ENCODE results near the gene PLXNA4.

Gene PLXNA4

DNA sequence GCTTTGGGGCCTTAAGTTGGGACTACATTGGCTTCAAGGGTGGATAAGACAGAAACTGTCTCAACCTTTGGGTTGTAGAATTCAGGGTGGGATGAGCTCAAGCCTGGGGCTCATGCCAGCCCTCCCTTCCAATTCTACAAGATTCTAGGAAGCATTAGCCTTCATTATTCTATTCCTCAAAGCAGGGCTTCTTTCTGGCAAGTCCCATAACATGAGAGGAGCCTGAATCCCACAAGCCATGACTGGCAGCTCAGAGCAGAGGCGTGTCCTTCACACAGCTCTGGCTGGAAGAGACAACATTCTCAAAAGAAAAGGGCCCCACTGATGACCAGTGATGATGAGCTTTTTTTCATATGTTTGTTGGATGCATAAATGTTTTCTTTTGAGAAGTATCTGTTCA is 187.6 kb downstream of the PLXNA4 start:
- Histone ChIP-seq H3K27me3 (ENCODE audit: insufficient read depth, low read length) (no peaks in the 10 kb centered on the region), H3K4me3 (ENCODE audit: low read depth, low read length) (no peak overlapping the region), H2BK120ac (ENCODE audit: insufficient read depth, low read length, poor library complexity) (no peak overlapping the region), H2AFZ (ENCODE audit: insufficient read depth, low read length, poor library complexity) (no peak overlapping the region), H3K4me1 (ENCODE audit: control insufficient read depth in 1 of 2, insufficient read depth in 2 of 2, low read length in 2 of 2) (no peaks in the 10 kb centered on the region), H3K36me3 (ENCODE audit: control insufficient read depth in 1 of 2, insufficient read depth in 2 of 2, low read length in 2 of 2) (no peaks in the 10 kb centered on the region), H3K9me3 (ENCODE audit: insufficient read depth, low read depth, low read length) (no peaks in the 10 kb centered on the region), H4K8ac (ENCODE audit: low read depth, low read length) (no peak overlapping the region), H3K4me2 (ENCODE audit: low read length) (no peak overlapping the region), H3K27ac (ENCODE audit: low read depth, low read length) (no peak overlapping the region), H3K14ac (ENCODE audit: low read length) (no peak overlapping the region), H4K91ac (ENCODE audit: low read depth, low read length) (no peak overlapping the region), H3K4ac (ENCODE audit: low read depth, low read length) (no peak overlapping the region), H3K18ac (ENCODE audit: low read length) (no peak overlapping the region), H3K79me2 (ENCODE audit: control insufficient read depth, insufficient read depth, low read length, poor library complexity) (no peaks in the 10 kb centered on the region), H3K79me1 (ENCODE audit: low read length) (no peaks in the 10 kb centered on the region), H3K23ac (ENCODE audit: low read length) (no peak overlapping the region), H2BK12ac (ENCODE audit: low read length) (no peak overlapping the region), H4K12ac (ENCODE audit: low read depth, low read length) (no peak overlapping the region), H3K9ac (ENCODE audit: low read length) (no peak overlapping the region), H2BK5ac (ENCODE audit: low read depth, low read length, poor library complexity) (no peak overlapping the region), H2AK5ac (ENCODE audit: low read length) (no peak overlapping the region)
- WGBS (ENCODE audit: extremely low coverage, insufficient coverage, insufficient read length): no CpG with 5 or more reads among the region's 1 CpG
- no peak for DNase-seq

DNA sequence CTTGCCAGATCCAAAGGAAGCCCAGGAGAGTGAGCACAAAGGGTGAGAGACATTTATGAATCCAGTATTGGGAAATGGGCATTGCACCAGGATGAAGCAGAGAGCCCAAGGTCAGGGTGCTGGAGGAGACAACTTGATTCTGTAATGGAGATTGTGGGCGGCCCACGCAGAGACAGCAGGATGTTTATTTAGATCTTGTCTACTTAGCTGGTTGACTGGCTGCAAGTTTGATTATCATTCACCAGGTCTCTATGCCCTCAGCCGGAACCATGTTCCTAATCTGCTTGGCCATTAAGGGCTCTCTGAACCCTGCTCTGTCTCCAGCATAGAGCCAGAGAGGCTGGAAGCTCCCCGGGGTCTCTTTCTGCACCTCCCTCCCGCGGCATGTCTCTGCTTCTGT is 188.7 kb downstream of the PLXNA4 start:
- H3K14ac ChIP-seq (ENCODE audit: low read length): no peak overlapping the region
- no peak overlapping the region for H2AFZ ChIP-seq (ENCODE audit: insufficient read depth, low read length, poor library complexity)
- no peaks in the 10 kb centered on the region for H3K27me3 ChIP-seq (ENCODE audit: insufficient read depth, low read length)
- H3K27ac ChIP-seq (ENCODE audit: low read depth, low read length): no peak overlapping the region
- no peak overlapping the region for H3K23ac ChIP-seq (ENCODE audit: low read length)
- no peak overlapping the region for H3K4me3 ChIP-seq (ENCODE audit: low read depth, low read length)
- H3K79me2 ChIP-seq (ENCODE audit: control insufficient read depth, insufficient read depth, low read length, poor library complexity): no peaks in the 10 kb centered on the region
- H3K9me3 ChIP-seq (ENCODE audit: insufficient read depth, low read depth, low read length): no peaks in the 10 kb centered on the region
- H3K18ac ChIP-seq (ENCODE audit: low read length): no peak overlapping the region
- H3K36me3 ChIP-seq (ENCODE audit: control insufficient read depth in 1 of 2, insufficient read depth in 2 of 2, low read length in 2 of 2): no peaks in the 10 kb centered on the region
- WGBS (ENCODE audit: extremely low coverage, insufficient coverage, insufficient read length): no CpG with 5 or more reads among the region's 6 CpGs
- no peaks in the 10 kb centered on the region for H3K79me1 ChIP-seq (ENCODE audit: low read length)
- no peak for DNase-seq
- H2AK5ac ChIP-seq (ENCODE audit: low read length): no peak overlapping the region
- H4K8ac ChIP-seq (ENCODE audit: low read depth, low read length): no peak overlapping the region
- H4K91ac ChIP-seq (ENCODE audit: low read depth, low read length): no peak overlapping the region
- no peak overlapping the region for H2BK5ac ChIP-seq (ENCODE audit: low read depth, low read length, poor library complexity)
- H2BK120ac ChIP-seq (ENCODE audit: insufficient read depth, low read length, poor library complexity): no peak overlapping the region
- H2BK12ac ChIP-seq (ENCODE audit: low read length): no peak overlapping the region
- no peaks in the 10 kb centered on the region for H3K4me1 ChIP-seq (ENCODE audit: control insufficient read depth in 1 of 2, insufficient read depth in 2 of 2, low read length in 2 of 2)
- no peak overlapping the region for H3K4me2 ChIP-seq (ENCODE audit: low read length)
- no peak overlapping the region for H3K4ac ChIP-seq (ENCODE audit: low read depth, low read length)
- H4K12ac ChIP-seq (ENCODE audit: low read depth, low read length): no peak overlapping the region
- H3K9ac ChIP-seq (ENCODE audit: low read length): no peak overlapping the region

DNA sequence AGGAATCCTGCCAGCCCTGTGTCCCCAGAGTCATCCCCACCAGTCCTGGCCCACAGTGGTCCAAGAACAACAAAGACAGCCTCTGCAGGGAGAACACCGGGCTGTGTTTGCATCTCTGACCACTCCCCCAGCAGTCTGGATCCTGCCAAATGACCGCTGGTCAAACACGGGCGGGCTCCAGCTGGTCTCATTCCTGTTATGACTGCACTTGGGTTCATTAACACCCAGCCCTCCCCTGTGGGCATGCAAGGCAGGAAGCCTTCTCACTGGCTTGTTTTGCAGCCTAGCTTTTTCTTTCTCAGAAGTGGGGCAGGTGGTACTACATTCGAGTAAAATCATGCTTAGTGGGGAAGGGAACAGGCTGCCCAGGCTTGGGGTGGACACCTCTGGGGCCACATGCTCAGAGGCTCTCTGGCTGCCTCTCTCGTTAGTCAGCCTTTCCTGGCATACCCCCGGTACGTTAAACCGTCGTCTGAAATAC is 190.0 kb downstream of the PLXNA4 start:
- Histone ChIP-seq H3K14ac (ENCODE audit: low read length) (no peak overlapping the region), H2AFZ (ENCODE audit: insufficient read depth, low read length, poor library complexity) (no peak overlapping the region), H3K9ac (ENCODE audit: low read length) (no peak overlapping the region), H3K27ac (ENCODE audit: low read depth, low read length) (no peak overlapping the region), H3K4me3 (ENCODE audit: low read depth, low read length) (no peak overlapping the region), H2BK5ac (ENCODE audit: low read depth, low read length, poor library complexity) (no peak overlapping the region), H3K4ac (ENCODE audit: low read depth, low read length) (no peak overlapping the region), H4K8ac (ENCODE audit: low read depth, low read length) (no peak overlapping the region), H3K9me3 (ENCODE audit: insufficient read depth, low read depth, low read length) (no peaks in the 10 kb centered on the region), H2BK12ac (ENCODE audit: low read length) (no peak overlapping the region), H3K18ac (ENCODE audit: low read length) (no peak overlapping the region), H3K23ac (ENCODE audit: low read length) (no peak overlapping the region), H3K79me2 (ENCODE audit: control insufficient read depth, insufficient read depth, low read length, poor library complexity) (no peaks in the 10 kb centered on the region), H3K36me3 (ENCODE audit: control insufficient read depth in 1 of 2, insufficient read depth in 2 of 2, low read length in 2 of 2) (no peaks in the 10 kb centered on the region), H3K27me3 (ENCODE audit: insufficient read depth, low read length) (no peaks in the 10 kb centered on the region), H4K91ac (ENCODE audit: low read depth, low read length) (no peak overlapping the region), H3K4me2 (ENCODE audit: low read length) (no peak overlapping the region), H2BK120ac (ENCODE audit: insufficient read depth, low read length, poor library complexity) (no peak overlapping the region), H3K79me1 (ENCODE audit: low read length) (no peaks in the 10 kb centered on the region), H2AK5ac (ENCODE audit: low read length) (no peak overlapping the region), H3K4me1 (ENCODE audit: control insufficient read depth in 1 of 2, insufficient read depth in 2 of 2, low read length in 2 of 2) (no peaks in the 10 kb centered on the region), H4K12ac (ENCODE audit: low read depth, low read length) (no peak overlapping the region)
- WGBS (ENCODE audit: extremely low coverage, insufficient coverage, insufficient read length): no CpG with 5 or more reads among the region's 10 CpGs
- DNase-seq: no peak

DNA sequence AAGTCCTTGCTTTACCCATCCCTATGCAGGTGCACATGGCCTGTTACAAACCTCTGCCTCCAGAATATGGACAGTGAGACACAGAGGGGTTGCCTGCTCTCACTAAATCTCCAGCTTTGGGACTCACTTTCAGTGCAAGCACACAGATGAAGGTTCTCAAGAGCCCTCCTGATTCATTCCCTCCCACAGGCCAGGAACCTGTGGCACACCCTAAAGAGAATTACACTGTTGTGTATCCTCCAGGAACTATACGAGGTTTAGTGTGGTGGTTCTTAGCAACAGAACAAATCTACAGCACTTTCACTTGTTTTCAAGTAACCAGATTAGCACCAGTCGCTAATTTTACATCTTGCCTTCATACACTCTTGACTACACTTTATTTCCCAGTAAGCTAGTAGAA is 192.3 kb downstream of the PLXNA4 start:
- no peak overlapping the region for H3K9ac ChIP-seq (ENCODE audit: low read length)
- no peak overlapping the region for H3K14ac ChIP-seq (ENCODE audit: low read length)
- H2BK120ac ChIP-seq (ENCODE audit: insufficient read depth, low read length, poor library complexity): no peak overlapping the region
- no peak overlapping the region for H3K4ac ChIP-seq (ENCODE audit: low read depth, low read length)
- no peaks in the 10 kb centered on the region for H3K27me3 ChIP-seq (ENCODE audit: insufficient read depth, low read length)
- no peak overlapping the region for H3K18ac ChIP-seq (ENCODE audit: low read length)
- no CpG with 5 or more reads among the region's 2 CpGs for WGBS (ENCODE audit: extremely low coverage, insufficient coverage, insufficient read length)
- H4K8ac ChIP-seq (ENCODE audit: low read depth, low read length): no peak overlapping the region
- no peak overlapping the region for H4K12ac ChIP-seq (ENCODE audit: low read depth, low read length)
- DNase-seq: no peak
- H3K4me3 ChIP-seq (ENCODE audit: low read depth, low read length): no peak overlapping the region
- H4K91ac ChIP-seq (ENCODE audit: low read depth, low read length): no peak overlapping the region
- no peak overlapping the region for H2BK12ac ChIP-seq (ENCODE audit: low read length)
- no peaks in the 10 kb centered on the region for H3K79me1 ChIP-seq (ENCODE audit: low read length)
- H3K4me2 ChIP-seq (ENCODE audit: low read length): no peak overlapping the region
- peaks cover 2% of the 10 kb centered on the region for H3K9me3 ChIP-seq (ENCODE audit: insufficient read depth, low read depth, low read length)
- H3K27ac ChIP-seq (ENCODE audit: low read depth, low read length): no peak overlapping the region
- H2AK5ac ChIP-seq (ENCODE audit: low read length): no peak overlapping the region
- no peaks in the 10 kb centered on the region for H3K79me2 ChIP-seq (ENCODE audit: control insufficient read depth, insufficient read depth, low read length, poor library complexity)
- H2BK5ac ChIP-seq (ENCODE audit: low read depth, low read length, poor library complexity): no peak overlapping the region
- H3K4me1 ChIP-seq (ENCODE audit: control insufficient read depth in 1 of 2, insufficient read depth in 2 of 2, low read length in 2 of 2): no peaks in the 10 kb centered on the region
- H3K23ac ChIP-seq (ENCODE audit: low read length): no peak overlapping the region
- no peak overlapping the region for H2AFZ ChIP-seq (ENCODE audit: insufficient read depth, low read length, poor library complexity)
- H3K36me3 ChIP-seq (ENCODE audit: control insufficient read depth in 1 of 2, insufficient read depth in 2 of 2, low read length in 2 of 2): no peaks in the 10 kb centered on the region

All from trophoblast cell (in vitro differentiated cells and primary cell).